DMS 273 (cell line): ENCODE data around the gene MYO1B.
A peak's percentile ranks its signal among the peaks of the same experiment; 100 is the strongest.

ENCODE experiments used
- DNase-seq: peaks from one replicate; lab custom pipeline; 2025; ENCODE audit not compliant: unreplicated experiment; lab: John Stamatoyannopoulos, UW

The MYO1B gene

GRCh38 chr2:191355170-191355758, 110.1 kb downstream of the MYO1B start:
- no peak for DNase-seq

- DNase-seq = no peak
These were observed 112.5 kb downstream of the MYO1B start for GRCh38 chr2:191357678-191358077.

- DNase-seq = no peak
These were observed 113.3 kb downstream of the MYO1B start for GRCh38 chr2:191358325-191359025.

- DNase-seq = no peak
These were observed 113.9 kb downstream of the MYO1B start for GRCh38 chr2:191359133-191359532.

GRCh38 chr2:191360918-191361317, 115.7 kb downstream of the MYO1B start:
- DNase-seq = no peak

- DNase-seq = no peak
These were observed 117.6 kb downstream of the MYO1B start for GRCh38 chr2:191362841-191363240.

- no peak for DNase-seq
These were observed 118.1 kb downstream of the MYO1B start for GRCh38 chr2:191363267-191363666.

- no peak for DNase-seq
These were observed 119.9 kb downstream of the MYO1B start for GRCh38 chr2:191365089-191365488.

- no peak for DNase-seq
These were observed 121.0 kb downstream of the MYO1B start for GRCh38 chr2:191366199-191366598.

- DNase-seq = peak; percentile 24
These were observed 123.8 kb downstream of the MYO1B start for GRCh38 chr2:191369034-191369433.

- DNase-seq = no peak
These were observed 129.2 kb downstream of the MYO1B start for GRCh38 chr2:191374366-191374765.

- DNase-seq = no peak
These were observed 129.7 kb downstream of the MYO1B start for GRCh38 chr2:191374939-191375338.

GRCh38 chr2:191376981-191377629, 131.9 kb downstream of the MYO1B start:
- DNase-seq = peak; percentile 40

GRCh38 chr2:191379375-191379774, 134.2 kb downstream of the MYO1B start:
- no peak for DNase-seq

- DNase-seq = peak; percentile 17
These were observed 137.6 kb downstream of the MYO1B start for GRCh38 chr2:191382801-191383200.

GRCh38 chr2:191383486-191383885, 138.3 kb downstream of the MYO1B start:
- no peak for DNase-seq

GRCh38 chr2:191384829-191385228, 139.6 kb downstream of the MYO1B start:
- DNase-seq = no peak

- no peak for DNase-seq
These were observed 140.4 kb downstream of the MYO1B start for GRCh38 chr2:191385416-191386160.

- no peak for DNase-seq
These were observed 141.8 kb downstream of the MYO1B start for GRCh38 chr2:191386938-191387536.

GRCh38 chr2:191389288-191389687, 144.1 kb downstream of the MYO1B start:
- DNase-seq = no peak

GRCh38 chr2:191391171-191391570, 146.0 kb downstream of the MYO1B start:
- no peak for DNase-seq
